ENCODE data around the gene POTEH.
"Not testable (repeated sequence)": the region's sequence is repeated elsewhere in the genome, so short reads cannot be mapped to it uniquely, and the experiment has no call there.

Gene POTEH

GRCh38 chr22:15738157-15738908, 48.5 kb downstream of the POTEH start:
- DNase-seq, result not testable (repeated sequence)

- DNase-seq, result not testable (repeated sequence)
These were observed 49.1 kb downstream of the POTEH start for GRCh38 chr22:15738909-15739391.

- not testable (repeated sequence) for DNase-seq
These were observed 58.0 kb downstream of the POTEH start for GRCh38 chr22:15747636-15748323.

- not testable (repeated sequence) for DNase-seq
These were observed 59.5 kb downstream of the POTEH start for GRCh38 chr22:15749181-15749970.

GRCh38 chr22:15759443-15760097, 69.7 kb downstream of the POTEH start:
- DNase-seq, result not testable (repeated sequence)

GRCh38 chr22:15760388-15761150, 70.7 kb downstream of the POTEH start:
- not testable (repeated sequence) for DNase-seq

- DNase-seq, result not testable (repeated sequence)
These were observed 71.4 kb downstream of the POTEH start for GRCh38 chr22:15761151-15761777.

- DNase-seq, result not testable (repeated sequence)
These were observed 73.7 kb downstream of the POTEH start for GRCh38 chr22:15763559-15763958.

All from activated T-cell treated with anti-CD3 and anti-CD28 coated beads for 4 hours (primary cell).